ENCODE results near the gene DNMT3L.

DNMT3L gene

DNA sequence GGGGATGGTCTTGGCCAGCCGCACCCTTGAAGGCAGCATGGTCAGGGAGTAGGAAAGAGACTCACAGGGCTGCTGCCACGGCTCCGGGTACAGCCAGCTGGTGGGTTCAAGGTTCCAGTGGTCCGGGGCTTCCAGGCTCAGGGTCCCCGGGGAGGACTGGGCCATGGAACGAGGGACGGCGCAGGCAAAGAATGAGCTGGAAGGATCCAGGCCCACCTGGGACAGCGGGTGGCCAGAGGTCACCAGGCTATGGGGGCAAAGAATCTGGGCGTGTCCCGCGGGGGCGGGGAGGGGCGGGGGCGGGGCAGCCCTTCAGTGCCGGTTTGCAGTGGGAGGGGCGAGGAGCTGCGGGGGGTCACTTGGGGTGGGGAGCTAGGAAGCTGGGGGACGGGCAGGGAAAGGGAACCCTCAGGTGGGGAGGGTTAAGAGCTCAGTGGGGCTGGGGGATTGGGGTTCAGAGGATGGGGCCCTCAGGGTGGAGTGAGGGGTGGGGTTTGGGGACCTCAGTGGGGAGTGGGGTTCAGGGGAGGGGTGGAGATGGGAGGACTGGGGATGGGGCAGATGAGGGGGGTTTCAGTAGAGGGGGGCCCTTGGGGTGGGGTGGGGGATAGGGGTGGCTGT lies at the start of gene DNMT3L:
DNMT3L (minus strand) TSS at position 223 of the 621 bp plus-strand sequence. CDS start 638 bp downstream, outside the sequence.
- TF ChIP-seq, protein P1, sequence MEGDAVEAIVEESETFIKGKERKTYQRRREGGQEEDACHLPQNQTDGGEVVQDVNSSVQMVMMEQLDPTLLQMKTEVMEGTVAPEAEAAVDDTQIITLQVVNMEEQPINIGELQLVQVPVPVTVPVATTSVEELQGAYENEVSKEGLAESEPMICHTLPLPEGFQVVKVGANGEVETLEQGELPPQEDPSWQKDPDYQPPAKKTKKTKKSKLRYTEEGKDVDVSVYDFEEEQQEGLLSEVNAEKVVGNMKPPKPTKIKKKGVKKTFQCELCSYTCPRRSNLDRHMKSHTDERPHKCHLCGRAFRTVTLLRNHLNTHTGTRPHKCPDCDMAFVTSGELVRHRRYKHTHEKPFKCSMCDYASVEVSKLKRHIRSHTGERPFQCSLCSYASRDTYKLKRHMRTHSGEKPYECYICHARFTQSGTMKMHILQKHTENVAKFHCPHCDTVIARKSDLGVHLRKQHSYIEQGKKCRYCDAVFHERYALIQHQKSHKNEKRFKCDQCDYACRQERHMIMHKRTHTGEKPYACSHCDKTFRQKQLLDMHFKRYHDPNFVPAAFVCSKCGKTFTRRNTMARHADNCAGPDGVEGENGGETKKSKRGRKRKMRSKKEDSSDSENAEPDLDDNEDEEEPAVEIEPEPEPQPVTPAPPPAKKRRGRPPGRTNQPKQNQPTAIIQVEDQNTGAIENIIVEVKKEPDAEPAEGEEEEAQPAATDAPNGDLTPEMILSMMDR (IDR thresholded peaks at IDR 0.05; ENCODE audit: control extremely low read depth, extremely low read depth, low read depth, missing control alignments) = no peak
- ChIA-PET CTCF (no interaction called here), POLR2A (no interaction called here)
- no peak for DNase-seq (ENCODE audit: extremely low spot score)

DNA sequence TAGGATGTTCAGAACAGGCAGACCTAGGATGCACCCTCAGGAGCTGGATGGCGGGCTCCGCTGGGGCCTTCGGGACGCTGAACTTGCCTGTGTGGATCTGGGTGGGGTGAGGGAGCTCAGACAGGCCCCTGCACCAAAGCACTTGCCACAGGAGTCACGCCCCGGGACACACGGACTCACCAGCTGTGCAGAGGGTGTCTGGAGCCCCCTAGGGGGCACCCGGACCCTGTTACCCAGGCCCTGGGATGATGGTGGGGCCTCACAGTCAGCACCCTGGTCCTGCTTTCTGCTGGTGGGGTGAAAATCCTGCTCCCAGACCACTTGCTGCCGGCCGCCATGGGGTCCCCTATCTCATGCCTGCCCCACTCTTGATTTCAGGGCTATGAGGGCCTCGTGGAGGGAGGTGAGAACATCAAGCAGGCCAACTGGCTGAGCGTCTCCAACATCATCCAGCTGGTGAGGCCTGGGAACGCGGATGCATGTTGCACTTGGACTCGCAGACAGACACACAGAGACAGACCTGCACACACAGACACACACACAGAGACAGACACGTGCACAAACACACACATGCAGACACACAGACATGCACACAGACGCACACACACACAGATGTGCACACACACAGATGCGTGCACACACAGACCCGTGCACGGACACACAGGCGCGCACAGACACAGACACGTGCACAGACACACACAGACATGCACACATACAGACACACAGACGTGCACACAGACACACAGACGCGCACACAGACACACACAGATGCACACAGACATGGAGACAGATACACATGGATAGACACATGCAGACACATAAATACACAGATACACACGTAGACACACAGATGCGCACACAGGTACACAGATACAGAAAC lies 49.2 kb upstream of the DNMT3L start:
- ChIA-PET POLR2A (interaction anchor here (0.6 kb wide), 1 partner anchor 243 kb away, joined by 3 read pairs; no protein-coding TSS in a partner anchor), CTCF (interaction anchor here (1.2 kb wide), 1 partner anchor 8 kb away, joined by 4 read pairs; no protein-coding TSS in a partner anchor)
- no peak for DNase-seq (ENCODE audit: extremely low spot score)
- TF ChIP-seq, protein P1 (IDR thresholded peaks at IDR 0.05; ENCODE audit: control extremely low read depth, extremely low read depth, low read depth, missing control alignments) = no peak

DNA sequence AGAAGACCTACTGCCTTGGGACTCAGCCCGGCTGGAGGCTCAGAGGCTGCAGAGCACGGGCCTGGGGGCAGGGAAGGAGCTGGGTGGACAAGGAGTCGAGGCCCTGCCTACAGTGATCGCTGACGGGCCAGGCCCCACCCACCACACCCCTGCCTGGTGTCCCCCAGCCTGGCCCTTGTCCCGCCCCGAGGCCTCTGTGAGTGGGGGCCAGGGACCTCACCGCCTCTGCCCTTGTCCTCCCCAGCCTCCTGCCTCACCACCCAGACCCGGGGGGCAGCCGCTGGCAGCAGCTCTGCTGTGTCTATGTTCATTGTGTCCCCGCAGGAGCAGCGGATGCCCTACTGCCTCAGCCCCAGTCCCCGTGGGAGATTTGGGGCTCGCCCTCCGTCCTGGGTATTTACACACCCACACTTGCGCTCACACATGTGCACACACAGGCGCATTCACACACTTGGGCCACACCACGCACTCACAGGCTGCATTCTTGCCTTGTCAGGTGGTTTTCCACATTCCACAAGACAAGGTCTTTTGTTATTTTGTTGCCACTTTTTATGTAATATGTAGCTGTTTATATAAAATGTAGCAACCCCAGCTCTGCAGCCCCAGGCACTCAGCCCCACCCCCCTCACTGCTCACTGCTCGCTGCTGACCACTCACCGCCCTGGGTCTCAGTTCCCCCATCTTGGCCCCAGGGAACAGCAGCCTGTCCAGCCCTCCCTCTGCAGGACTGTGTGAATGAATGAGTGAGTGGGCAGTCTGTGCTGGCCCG lies 45.4 kb upstream of the DNMT3L start:
- no peak for DNase-seq (ENCODE audit: extremely low spot score)
- ChIA-PET POLR2A (no interaction called here), CTCF (interaction anchor here (2.6 kb wide), 1 partner anchor 10 kb away, joined by 11 read pairs; no protein-coding TSS in a partner anchor)
- TF ChIP-seq, protein P1 (IDR thresholded peaks at IDR 0.05; ENCODE audit: control extremely low read depth, extremely low read depth, low read depth, missing control alignments) = no peak

DNA sequence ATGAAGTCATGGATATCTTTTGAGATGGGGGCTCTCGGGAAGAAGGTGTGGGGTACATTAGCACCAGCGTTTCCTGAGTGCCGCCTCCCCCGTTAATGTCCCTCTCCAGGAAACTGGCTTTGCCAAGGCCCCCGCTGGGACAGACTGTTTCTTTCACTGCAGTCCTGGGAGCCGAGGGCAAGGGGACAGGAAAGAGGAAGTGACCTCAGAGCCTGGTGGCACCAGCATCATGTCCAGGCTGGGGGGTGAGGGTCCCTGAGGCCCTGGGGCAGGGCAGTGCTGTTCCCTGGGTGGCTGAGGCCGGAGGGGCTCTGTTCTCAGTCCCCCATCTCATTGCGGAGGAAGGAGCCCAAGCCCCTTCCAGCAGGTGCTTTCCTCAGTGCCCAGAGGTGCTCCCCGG lies 44.0 kb upstream of the DNMT3L start:
- POLR2A ChIA-PET = no interaction called here
- CTCF ChIA-PET = interaction anchor here (3.2 kb wide), 1 partner anchor 10 kb away, joined by 16 read pairs; no protein-coding TSS in a partner anchor

DNA sequence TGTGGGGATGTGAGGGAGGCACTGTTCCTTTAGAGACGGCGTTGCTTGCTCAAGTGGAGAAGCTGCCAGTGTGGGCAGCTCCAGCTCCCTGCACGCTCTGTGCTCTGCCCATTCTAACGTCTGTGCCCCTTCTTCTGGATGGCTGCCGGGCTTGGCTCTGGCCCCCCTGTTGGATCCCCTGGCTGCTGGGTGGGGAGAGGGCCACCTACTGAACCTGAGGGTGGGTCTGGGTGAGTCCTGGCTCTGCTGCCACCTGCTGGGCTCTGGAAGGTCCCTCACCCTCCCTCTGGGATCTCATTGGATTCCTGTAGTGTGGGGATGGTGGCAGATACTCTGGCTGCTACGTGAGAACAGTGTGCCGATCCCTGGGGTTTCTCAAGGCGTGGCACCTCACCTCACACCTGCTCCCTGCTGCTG lies 43.2 kb upstream of the DNMT3L start:
- POLR2A ChIA-PET = interaction anchor here (0.6 kb wide), 2 partner anchors 175 to 233 kb away, joined by 4 to 5 read pairs; no protein-coding TSS in a partner anchor
- CTCF ChIA-PET = interaction anchor here (0.8 to 3.2 kb wide), 6 partner anchors 9 to 488 kb away, joined by 3 to 16 read pairs (median 3); no protein-coding TSS in a partner anchor
- DNase-seq (ENCODE audit: extremely low spot score) = peak; percentile 61
- TF ChIP-seq, protein P1 (IDR thresholded peaks at IDR 0.05; ENCODE audit: control extremely low read depth, extremely low read depth, low read depth, missing control alignments) = peak; percentile 25

More for the DNA sequence above, 44.0 kb upstream of the DNMT3L start:
- DNase-seq (ENCODE audit: extremely low spot score) = no peak
- TF ChIP-seq, protein P1 (IDR thresholded peaks at IDR 0.05; ENCODE audit: control extremely low read depth, extremely low read depth, low read depth, missing control alignments) = no peak

Measured in GM10248 (cell line).